Loucy (cell line): ENCODE data around the gene PRPF40B.

ENCODE experiments used
- H2AFZ ChIP-seq: fragments of 200-600 bp; sonication (generic); 2 replicates; pipeline ENCODE4 v1.6.0; 2016; ENCODE audit warnings: antibody characterized with exemption, mild to moderate bottlenecking, low read length, moderate library complexity
- H3F3A ChIP-seq: fragments of 200-600 bp; 2 replicates; pipeline ENCODE4 v1.6.0; 2016; ENCODE audit warnings: antibody characterized with exemption, low read depth, mild to moderate bottlenecking
- H3K27me3 ChIP-seq: fragments of 200-600 bp; sonication (generic); 2 replicates; pipeline ENCODE4 v1.6.1; 2014; ENCODE audit warnings: low read length, mild to moderate bottlenecking; ENCODE audit not compliant: insufficient read depth, poor library complexity, severe bottlenecking
- H3K36me3 ChIP-seq: fragments of 200-600 bp; sonication (generic); 2 replicates; pipeline ENCODE4 v1.6.1; 2016; ENCODE audit warnings: low read length; ENCODE audit not compliant: insufficient read depth
- H3K4me1 ChIP-seq: fragments of 200-600 bp; sonication (generic); 2 replicates; pipeline ENCODE4 v1.5.1; 2014; ENCODE audit warnings: low read length, mild to moderate bottlenecking; ENCODE audit not compliant: insufficient read depth, poor library complexity, severe bottlenecking
- H3K4me2 ChIP-seq: fragments of 200-600 bp; sonication (generic); 2 replicates; pipeline ENCODE4 v1.6.0; 2014; ENCODE audit warnings: antibody characterized with exemption, low read length, low read depth, mild to moderate bottlenecking; ENCODE audit not compliant: poor library complexity, severe bottlenecking
- H3K4me3 ChIP-seq: fragments of 200-600 bp; sonication (generic); 2 replicates; pipeline ENCODE4 v1.5.1; 2014; ENCODE audit warnings: low read length, mild to moderate bottlenecking, mixed read lengths; ENCODE audit not compliant: poor library complexity, severe bottlenecking
- H3K79me2 ChIP-seq: fragments of 200-600 bp; sonication (generic); 2 replicates; pipeline ENCODE4 v1.6.1; 2014; ENCODE audit warnings: low read length; ENCODE audit not compliant: insufficient read depth
- H3K9ac ChIP-seq: fragments of 200-600 bp; sonication (generic); 2 replicates; pipeline ENCODE4 v1.6.0; 2014; ENCODE audit warnings: mild to moderate bottlenecking, low read depth, low read length, moderate library complexity; ENCODE audit not compliant: poor library complexity, severe bottlenecking
- H3K9me2 ChIP-seq: fragments of 200-600 bp; sonication (generic); replicated peaks from 2 replicates; pipeline ENCODE4 v1.6.1; 2016; ENCODE audit warnings: low read depth, low read length, mixed read lengths
- H3K9me3 ChIP-seq: fragments of 200-600 bp; sonication (generic); 2 replicates; pipeline ENCODE4 v1.6.1; 2014; ENCODE audit warnings: mild to moderate bottlenecking, antibody characterized with exemption, low read length, low read depth; ENCODE audit not compliant: insufficient read depth
- H4K20me1 ChIP-seq: fragments of 200-600 bp; sonication (generic); 2 replicates; pipeline ENCODE4 v1.6.0; 2014; ENCODE audit warnings: antibody characterized with exemption, low read length, mild to moderate bottlenecking; ENCODE audit not compliant: insufficient read depth, poor library complexity, severe bottlenecking
- EZH2phosphoT487 ChIP-seq: fragments of 200-600 bp; IDR thresholded peaks from 2 replicates; pipeline ENCODE4 v1.6.1; 2018; ENCODE audit warnings: antibody characterized with exemption, mild to moderate bottlenecking, moderate library complexity, borderline replicate concordance
- TF ChIP-seq, protein P1 (sequence below): fragments of 200-600 bp; sonication (generic); conservative IDR thresholded peaks from 2 replicates; pipeline ENCODE4 v1.5.1; 2014; ENCODE audit warnings: mild to moderate bottlenecking, antibody characterized with exemption, low read length

Gene PRPF40B

DNA sequence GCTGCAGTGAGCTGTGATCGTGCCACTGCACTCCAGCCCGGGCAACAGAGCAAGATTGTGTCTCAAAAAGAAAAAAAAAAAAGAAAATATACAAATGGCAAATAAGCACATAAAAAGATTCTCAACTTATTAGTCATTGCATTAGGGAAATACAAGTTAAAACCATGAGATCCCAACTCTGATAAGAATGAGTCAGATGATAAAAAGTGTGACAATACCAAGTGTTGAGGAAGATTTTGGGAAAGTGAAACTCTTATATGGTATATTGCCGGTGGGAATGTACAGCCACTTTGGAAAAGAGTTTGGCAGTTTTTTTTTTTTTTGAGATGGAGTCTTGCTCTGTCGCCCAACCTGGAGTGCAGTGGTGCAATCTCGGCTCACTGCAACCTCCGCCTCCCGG, 7.6 kb upstream of the PRPF40B start:
- H3K36me3 ChIP-seq = no peaks in the 10 kb centered on the region
- no peaks in the 10 kb centered on the region for H4K20me1 ChIP-seq
- TF ChIP-seq EZH2phosphoT487 = no peak
- TF ChIP-seq, protein P1, sequence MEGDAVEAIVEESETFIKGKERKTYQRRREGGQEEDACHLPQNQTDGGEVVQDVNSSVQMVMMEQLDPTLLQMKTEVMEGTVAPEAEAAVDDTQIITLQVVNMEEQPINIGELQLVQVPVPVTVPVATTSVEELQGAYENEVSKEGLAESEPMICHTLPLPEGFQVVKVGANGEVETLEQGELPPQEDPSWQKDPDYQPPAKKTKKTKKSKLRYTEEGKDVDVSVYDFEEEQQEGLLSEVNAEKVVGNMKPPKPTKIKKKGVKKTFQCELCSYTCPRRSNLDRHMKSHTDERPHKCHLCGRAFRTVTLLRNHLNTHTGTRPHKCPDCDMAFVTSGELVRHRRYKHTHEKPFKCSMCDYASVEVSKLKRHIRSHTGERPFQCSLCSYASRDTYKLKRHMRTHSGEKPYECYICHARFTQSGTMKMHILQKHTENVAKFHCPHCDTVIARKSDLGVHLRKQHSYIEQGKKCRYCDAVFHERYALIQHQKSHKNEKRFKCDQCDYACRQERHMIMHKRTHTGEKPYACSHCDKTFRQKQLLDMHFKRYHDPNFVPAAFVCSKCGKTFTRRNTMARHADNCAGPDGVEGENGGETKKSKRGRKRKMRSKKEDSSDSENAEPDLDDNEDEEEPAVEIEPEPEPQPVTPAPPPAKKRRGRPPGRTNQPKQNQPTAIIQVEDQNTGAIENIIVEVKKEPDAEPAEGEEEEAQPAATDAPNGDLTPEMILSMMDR = no peak
- no peaks in the 10 kb centered on the region for H3K9me2 ChIP-seq
- no peak overlapping the region for H3K4me2 ChIP-seq
- H2AFZ ChIP-seq = no peak overlapping the region
- no peaks in the 10 kb centered on the region for H3K79me2 ChIP-seq
- peaks cover 17% of the 10 kb centered on the region for H3K27me3 ChIP-seq
- H3K4me1 ChIP-seq = no peaks in the 10 kb centered on the region
- no peak overlapping the region for H3K4me3 ChIP-seq
- 0 out of 2 replicates have a peak, but pooled peaks cover 2% of the 10 kb centered on the region for H3F3A ChIP-seq
- no peaks in the 10 kb centered on the region for H3K9me3 ChIP-seq
- H3K9ac ChIP-seq = no peak overlapping the region

DNA sequence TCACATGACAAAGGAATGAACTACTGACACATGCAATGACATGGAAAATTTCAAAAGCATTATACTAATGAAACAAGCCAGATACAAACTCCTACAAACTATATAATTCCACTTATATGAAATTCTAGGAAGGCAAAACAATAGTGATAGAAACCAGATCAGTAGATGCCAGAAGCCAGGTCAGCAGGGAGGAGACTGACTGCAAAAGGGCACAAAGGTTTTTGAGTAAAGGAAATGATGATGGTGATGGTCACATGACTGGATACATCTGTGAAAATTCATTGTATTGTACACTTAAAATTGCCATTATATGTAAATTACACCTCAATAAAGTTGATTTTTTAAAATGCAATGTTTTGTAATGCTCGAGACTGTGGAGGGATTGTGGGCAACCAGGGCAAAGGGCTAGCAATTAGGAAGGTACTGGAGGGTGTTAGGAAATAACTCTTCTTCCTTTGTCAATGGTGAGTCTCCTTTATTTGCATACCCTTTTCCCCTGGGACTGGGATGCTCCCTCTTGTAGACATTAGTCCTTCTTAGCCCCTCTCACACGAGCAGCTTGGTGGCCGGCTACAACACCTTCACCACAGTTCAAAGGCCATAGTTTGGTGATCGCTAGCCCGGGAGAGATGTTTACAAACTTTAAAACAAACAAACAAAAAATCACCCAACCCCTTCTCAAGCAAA, 6.7 kb upstream of the PRPF40B start:
- Histone ChIP-seq H3K4me1 (peaks cover 4% of the 10 kb centered on the region), H3K9me3 (no peaks in the 10 kb centered on the region), H3K4me3 (no peak overlapping the region), H3K4me2 (no peak overlapping the region), H4K20me1 (no peaks in the 10 kb centered on the region), H3K9ac (no peak overlapping the region), H3K27me3 (peaks cover 22% of the 10 kb centered on the region), H2AFZ (no peak overlapping the region), H3K36me3 (no peaks in the 10 kb centered on the region), H3K79me2 (no peaks in the 10 kb centered on the region), H3K9me2 (no peaks in the 10 kb centered on the region), H3F3A (0 out of 2 replicates have a peak, but pooled peaks cover 2% of the 10 kb centered on the region)
- no peak for TF ChIP-seq EZH2phosphoT487

DNA sequence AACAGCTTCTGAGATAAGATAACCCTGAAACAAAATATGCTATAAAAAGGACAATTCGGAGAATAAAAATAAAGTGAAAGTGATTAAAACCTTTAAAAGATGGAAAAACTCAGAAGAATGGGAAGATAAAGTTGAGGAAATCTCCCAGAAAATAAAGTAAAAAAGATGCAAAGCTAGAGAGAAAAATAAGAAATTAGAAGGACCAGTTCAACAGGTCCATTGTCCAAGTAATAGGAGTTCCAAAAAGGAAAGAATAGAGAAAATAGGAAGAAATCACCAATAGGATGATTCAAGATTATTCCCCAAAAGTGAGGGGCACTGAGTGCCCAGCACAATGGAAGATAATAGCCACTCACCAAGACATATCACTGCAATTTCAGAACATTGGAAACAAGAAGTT, 4.8 kb upstream of the PRPF40B start:
- H3K36me3 ChIP-seq = no peaks in the 10 kb centered on the region
- TF ChIP-seq, protein P1 = no peak
- TF ChIP-seq EZH2phosphoT487 = no peak
- H3K4me1 ChIP-seq = peaks cover 18% of the 10 kb centered on the region
- H3K4me3 ChIP-seq = no peak overlapping the region
- no peak overlapping the region for H3K4me2 ChIP-seq
- H3K9ac ChIP-seq = no peak overlapping the region
- no peaks in the 10 kb centered on the region for H4K20me1 ChIP-seq
- H3K79me2 ChIP-seq = no peaks in the 10 kb centered on the region
- H2AFZ ChIP-seq = no peak overlapping the region
- H3K9me2 ChIP-seq = no peaks in the 10 kb centered on the region
- H3K27me3 ChIP-seq = peaks cover 22% of the 10 kb centered on the region
- H3K9me3 ChIP-seq = no peaks in the 10 kb centered on the region
- H3F3A ChIP-seq = 0 out of 2 replicates have a peak, but pooled peaks cover 2% of the 10 kb centered on the region

DNA sequence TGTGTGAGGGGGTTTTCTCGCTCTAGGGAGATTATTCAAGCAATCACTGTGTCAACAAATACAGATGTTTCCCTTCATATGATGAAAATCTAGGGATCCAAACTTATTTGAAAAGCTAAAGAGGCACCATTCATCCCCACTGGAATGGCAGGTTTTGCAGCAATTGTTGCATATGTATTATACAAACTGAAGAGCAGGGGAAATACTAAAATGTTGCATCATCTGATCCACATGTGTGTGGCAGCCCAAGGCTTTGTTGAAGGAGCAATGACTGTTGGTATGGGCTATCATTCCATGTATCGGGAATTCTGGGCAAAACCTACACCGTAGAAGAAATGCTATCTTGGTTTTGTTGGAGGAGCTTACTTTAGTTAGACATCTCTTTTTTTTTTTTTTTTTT, 4.1 kb upstream of the PRPF40B start:
- no peak overlapping the region for H3K4me3 ChIP-seq
- no peaks in the 10 kb centered on the region for H3K9me3 ChIP-seq
- H3K4me1 ChIP-seq = peaks cover 18% of the 10 kb centered on the region
- no peak overlapping the region for H3K4me2 ChIP-seq
- H3K9me2 ChIP-seq = no peaks in the 10 kb centered on the region
- TF ChIP-seq EZH2phosphoT487 = no peak
- TF ChIP-seq, protein P1 = no peak
- no peaks in the 10 kb centered on the region for H3K79me2 ChIP-seq
- peaks cover 9% of the 10 kb centered on the region for H3F3A ChIP-seq
- H3K9ac ChIP-seq = no peak overlapping the region
- H3K36me3 ChIP-seq = no peaks in the 10 kb centered on the region
- H3K27me3 ChIP-seq = peaks cover 22% of the 10 kb centered on the region
- H2AFZ ChIP-seq = no peak overlapping the region
- H4K20me1 ChIP-seq = no peaks in the 10 kb centered on the region
